Calu3 (cell line): ENCODE measurements around the gene ZMYND10. TPM values are rescaled to one million over a fixed set of nuclear protein-coding genes. Genes with fewer than 3 reads are reported as not detected.

Experiments used
- BruUV-seq: library from RNA; stranded (reverse); fragments of 400-500 nt; replicated peaks from 2 replicates; lab custom pipeline; 2021; lab: Mats Ljungman, UMichigan
- CTCF ChIA-PET: fragments of 300-600 bp; sonication (Branson Sonifier 250); formaldehyde crosslinking; loops from one replicate; lab custom pipeline; 2022; ENCODE audit warnings: antibody characterized with exemption; lab: Charles Lee
- DNase-seq: peaks from one replicate; pipeline ENCODE4 v3.0.0; 2022
- H3K27ac Mint-ChIP-seq: one replicate; pipeline ENCODE4 v1.8.0; 2022; ENCODE audit warnings: mixed read lengths; ENCODE audit not compliant: unreplicated experiment
- H3K27me3 Mint-ChIP-seq: one replicate; pipeline ENCODE4 v1.8.0; 2022; ENCODE audit warnings: mixed read lengths; ENCODE audit not compliant: unreplicated experiment
- H3K36me3 Mint-ChIP-seq: one replicate; pipeline ENCODE4 v1.8.0; 2022; ENCODE audit warnings: mild to moderate bottlenecking, moderate library complexity, mixed read lengths; ENCODE audit not compliant: insufficient read depth, unreplicated experiment
- H3K4me1 Mint-ChIP-seq: one replicate; pipeline ENCODE4 v1.8.0; 2022; ENCODE audit warnings: mild to moderate bottlenecking, low read depth, mixed read lengths; ENCODE audit not compliant: unreplicated experiment
- H3K4me3 Mint-ChIP-seq: one replicate; pipeline ENCODE4 v1.8.0; 2022; ENCODE audit warnings: mild to moderate bottlenecking, low read depth, moderate library complexity, mixed read lengths; ENCODE audit not compliant: unreplicated experiment
- H3K9me3 Mint-ChIP-seq: one replicate; pipeline ENCODE4 v1.8.0; 2022; ENCODE audit warnings: low read depth, mixed read lengths; ENCODE audit not compliant: unreplicated experiment
- intact Hi-C: fragments of 100-400 bp; cut with micrococcal nuclease; formaldehyde crosslinking; loops from one replicate; pipeline ENCODE4 v1.10.0; 2022; ENCODE audit not compliant: unreplicated experiment
- total RNA-seq: library from RNA; stranded (reverse); gene quantifications from 2 replicates; pipeline ENCODE4 v1.2.3, GENCODE V29; 2022
- TF ChIP-seq, protein P1 (sequence below): fragments of 200-600 bp; IDR thresholded peaks from one replicate; pipeline ENCODE4 v1.8.0; 2022; ENCODE audit warnings: antibody characterized with exemption; ENCODE audit not compliant: unreplicated experiment

The ZMYND10 gene
- total RNA-seq, 1 experiment from 2014 or later, result 0.71 TPM

DNA sequence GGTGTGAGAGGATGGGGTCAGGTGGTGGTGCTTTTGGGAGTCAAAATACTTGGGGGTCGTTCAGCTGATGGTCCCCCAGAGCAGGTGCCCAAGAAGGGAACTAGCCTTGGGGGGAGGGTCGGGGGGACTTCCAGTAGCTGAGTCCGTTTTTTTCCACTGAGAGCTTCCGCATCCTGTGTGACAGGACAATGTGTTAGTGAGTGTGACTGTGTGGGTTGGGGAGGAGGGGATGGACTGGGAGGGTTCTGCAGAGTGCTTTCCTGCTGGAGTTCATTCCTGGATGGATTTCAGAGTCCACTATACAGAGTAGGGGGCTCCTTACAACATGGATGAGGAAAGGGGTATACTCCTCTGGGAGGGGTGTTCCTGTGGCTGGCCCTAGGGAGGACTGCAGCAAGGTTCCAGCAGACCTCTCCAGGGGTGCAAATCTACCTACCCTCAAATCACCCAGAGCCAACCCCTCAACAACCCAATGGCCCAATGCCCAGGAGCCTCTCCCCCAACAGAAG lies 22.4 kb downstream of the ZMYND10 start:
- CTCF ChIA-PET, result no interaction called here
- Mint-ChIP-seq H3K4me3 (no peak overlapping the region), H3K27ac (no peak overlapping the region), H3K27me3 (no peaks in the 10 kb centered on the region), H3K36me3 (peaks cover 43% of the 10 kb centered on the region), H3K9me3 (no peaks in the 10 kb centered on the region), H3K4me1 (no peaks in the 10 kb centered on the region)
- intact Hi-C loops, result loop anchor here (10.0 kb wide), 1 partner anchor 48 kb away; the partner anchor contains the start of gene LSMEM2
- BruUV-seq, result no TSS peak
- TF ChIP-seq, protein P1, sequence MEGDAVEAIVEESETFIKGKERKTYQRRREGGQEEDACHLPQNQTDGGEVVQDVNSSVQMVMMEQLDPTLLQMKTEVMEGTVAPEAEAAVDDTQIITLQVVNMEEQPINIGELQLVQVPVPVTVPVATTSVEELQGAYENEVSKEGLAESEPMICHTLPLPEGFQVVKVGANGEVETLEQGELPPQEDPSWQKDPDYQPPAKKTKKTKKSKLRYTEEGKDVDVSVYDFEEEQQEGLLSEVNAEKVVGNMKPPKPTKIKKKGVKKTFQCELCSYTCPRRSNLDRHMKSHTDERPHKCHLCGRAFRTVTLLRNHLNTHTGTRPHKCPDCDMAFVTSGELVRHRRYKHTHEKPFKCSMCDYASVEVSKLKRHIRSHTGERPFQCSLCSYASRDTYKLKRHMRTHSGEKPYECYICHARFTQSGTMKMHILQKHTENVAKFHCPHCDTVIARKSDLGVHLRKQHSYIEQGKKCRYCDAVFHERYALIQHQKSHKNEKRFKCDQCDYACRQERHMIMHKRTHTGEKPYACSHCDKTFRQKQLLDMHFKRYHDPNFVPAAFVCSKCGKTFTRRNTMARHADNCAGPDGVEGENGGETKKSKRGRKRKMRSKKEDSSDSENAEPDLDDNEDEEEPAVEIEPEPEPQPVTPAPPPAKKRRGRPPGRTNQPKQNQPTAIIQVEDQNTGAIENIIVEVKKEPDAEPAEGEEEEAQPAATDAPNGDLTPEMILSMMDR, result no peak
- no peak for DNase-seq

DNA sequence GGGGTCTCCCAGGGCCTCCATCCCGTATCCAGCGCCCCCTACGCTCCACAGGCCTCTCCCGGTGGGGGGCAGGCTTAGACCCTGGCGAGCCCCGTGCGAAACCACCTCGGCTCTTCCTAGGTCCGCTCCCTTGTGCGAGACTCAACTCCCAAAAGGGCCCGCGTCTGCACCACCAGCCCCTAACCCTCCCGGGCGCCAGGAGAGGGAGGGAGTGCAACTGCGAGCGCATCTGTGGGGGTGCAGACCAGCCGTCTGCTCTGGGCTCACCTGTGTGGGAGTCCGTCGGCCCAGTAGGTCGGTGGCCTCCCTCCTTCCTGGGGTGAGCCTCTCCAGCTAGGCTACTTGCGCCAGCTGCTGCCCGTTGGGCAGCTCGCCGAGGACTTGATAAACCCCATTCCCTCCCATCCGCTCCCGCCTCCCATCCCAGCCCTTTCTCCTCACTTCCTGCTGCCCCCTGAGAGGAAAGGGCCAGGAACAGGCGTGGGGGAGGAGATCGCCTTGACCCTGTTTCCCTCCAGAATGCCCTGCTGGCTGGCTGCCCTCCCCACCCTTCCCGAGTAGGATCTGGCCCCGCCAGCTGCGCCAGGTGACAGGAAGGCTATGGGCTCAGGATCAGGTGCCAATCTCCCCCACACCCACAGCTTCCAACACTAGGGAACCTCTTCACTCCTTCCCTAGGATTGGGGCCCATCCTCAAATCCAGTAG lies 23.0 kb downstream of the ZMYND10 start, which contains the start of gene HYAL2:
HYAL2 (minus strand) TSS at position 360 of the 706 bp plus-strand sequence. CDS start 2,256 bp downstream, outside the sequence.
- Mint-ChIP-seq H3K9me3 (no peaks in the 10 kb centered on the region), H3K4me1 (no peaks in the 10 kb centered on the region), H3K36me3 (peaks cover 38% of the 10 kb centered on the region), H3K4me3 (peak within 1 kb of the TSS; percentile 74), H3K27ac (peak within 1 kb of the TSS; percentile 94), H3K27me3 (no peaks in the 10 kb centered on the region)
- CTCF ChIA-PET, result no interaction called here
- intact Hi-C loops, result loop anchor here (10.0 kb wide), 1 partner anchor 48 kb away; the partner anchor contains the start of gene LSMEM2
- TF ChIP-seq, protein P1, result no peak
- no TSS peak for BruUV-seq
- no peak for DNase-seq

DNA sequence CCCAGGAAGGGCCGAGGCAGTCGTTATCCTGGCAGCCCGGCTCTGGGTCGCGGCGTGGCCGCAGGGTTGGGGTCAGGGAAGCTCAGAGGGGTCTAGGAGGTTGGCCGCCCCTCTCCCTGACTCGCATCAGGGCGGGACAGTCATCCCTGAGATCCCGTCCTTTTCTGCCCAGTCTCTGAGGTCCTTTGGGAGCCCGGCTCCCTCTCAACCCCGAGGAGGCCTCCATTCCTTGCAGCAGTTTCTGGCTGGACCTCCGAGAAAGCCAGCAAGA lies 23.5 kb downstream of the ZMYND10 start:
- intact Hi-C loops, result loop anchor here (10.0 kb wide), 1 partner anchor 47 kb away; the partner anchor contains the start of gene LSMEM2
- Mint-ChIP-seq H3K9me3 (no peaks in the 10 kb centered on the region), H3K36me3 (peaks cover 37% of the 10 kb centered on the region), H3K4me3 (peak overlapping the region; percentile 74), H3K27ac (no peak overlapping the region), H3K4me1 (peaks cover under 1% of the 10 kb centered on the region), H3K27me3 (no peaks in the 10 kb centered on the region)
- no TSS peak for BruUV-seq
- CTCF ChIA-PET, result no interaction called here
- no peak for DNase-seq
- TF ChIP-seq, protein P1, result no peak

DNA sequence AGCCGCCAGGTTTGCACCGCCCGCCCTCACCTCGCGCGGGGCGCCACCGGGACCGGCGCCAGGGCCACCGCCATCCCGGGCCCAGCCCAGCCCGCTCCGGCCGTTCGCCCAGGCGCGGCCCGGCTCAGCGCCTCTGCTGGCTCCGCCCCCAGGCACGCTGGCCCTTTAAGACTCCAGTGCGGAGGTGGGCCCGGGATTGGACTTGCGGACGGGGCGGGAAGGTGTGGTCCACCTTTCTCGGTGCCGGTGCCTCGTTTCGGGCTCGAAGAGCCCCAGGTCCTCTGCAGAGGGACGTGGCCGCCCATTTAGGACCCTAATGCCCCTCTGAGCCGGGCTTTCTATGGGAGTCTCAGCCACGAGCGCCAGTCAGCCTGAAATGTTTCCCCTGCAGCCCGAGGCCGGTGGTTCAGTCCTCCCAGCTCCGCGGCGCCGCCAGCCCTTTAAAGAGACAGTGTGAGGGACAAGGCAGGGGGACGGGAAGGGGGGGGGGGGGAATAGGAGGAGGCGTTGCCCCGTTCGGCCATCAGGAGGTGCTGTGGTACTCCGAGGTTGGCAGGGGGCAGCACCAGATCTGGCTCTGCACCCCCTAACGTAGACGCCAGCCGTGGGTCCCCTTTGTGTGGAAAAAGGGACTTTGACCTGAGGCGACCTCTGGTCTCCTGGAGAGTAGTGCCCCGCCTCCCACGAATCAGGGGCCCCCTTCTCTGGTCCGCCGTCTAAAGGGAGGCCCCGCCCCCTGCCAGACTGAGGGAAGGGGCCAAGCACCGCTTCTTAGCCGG lies 24.0 kb downstream of the ZMYND10 start:
- BruUV-seq, result no TSS peak
- Mint-ChIP-seq H3K4me1 (peaks cover 6% of the 10 kb centered on the region), H3K36me3 (peaks cover 37% of the 10 kb centered on the region), H3K27ac (peak overlapping the region; percentile 94), H3K27me3 (no peaks in the 10 kb centered on the region), H3K4me3 (peak overlapping the region; percentile 74), H3K9me3 (no peaks in the 10 kb centered on the region)
- CTCF ChIA-PET, result interaction anchor here (0.5 to 0.7 kb wide), 4 partner anchors 15 to 62 kb away, joined by 3 to 5 read pairs (median 4); partner anchors contain the start of genes CYB561D2 and NPRL2
- TF ChIP-seq, protein P1, result peak; percentile 12
- intact Hi-C loops, result loop anchor here (10.0 kb wide), 1 partner anchor 47 kb away; the partner anchor contains the start of gene LSMEM2
- DNase-seq, result peak; percentile 91
